OCI-LY3 (cell line): Measurements from ENCODE around the gene BPIFB4.

Experiments
- EZH2phosphoT487 ChIP-seq: fragments of 200-600 bp; shearing (Covaris generic); IDR thresholded peaks from 2 replicates; pipeline ENCODE4 v1.6.1; 2018; ENCODE audit warnings: antibody characterized with exemption, mixed run types, low read depth
- TF ChIP-seq, protein P1 (sequence below): fragments of 200-600, 300-600 bp; sonication (generic); IDR thresholded peaks from 2 replicates; pipeline ENCODE4 v1.5.1; 2014; ENCODE audit warnings: antibody characterized with exemption, low read length, low read depth

DNA sequence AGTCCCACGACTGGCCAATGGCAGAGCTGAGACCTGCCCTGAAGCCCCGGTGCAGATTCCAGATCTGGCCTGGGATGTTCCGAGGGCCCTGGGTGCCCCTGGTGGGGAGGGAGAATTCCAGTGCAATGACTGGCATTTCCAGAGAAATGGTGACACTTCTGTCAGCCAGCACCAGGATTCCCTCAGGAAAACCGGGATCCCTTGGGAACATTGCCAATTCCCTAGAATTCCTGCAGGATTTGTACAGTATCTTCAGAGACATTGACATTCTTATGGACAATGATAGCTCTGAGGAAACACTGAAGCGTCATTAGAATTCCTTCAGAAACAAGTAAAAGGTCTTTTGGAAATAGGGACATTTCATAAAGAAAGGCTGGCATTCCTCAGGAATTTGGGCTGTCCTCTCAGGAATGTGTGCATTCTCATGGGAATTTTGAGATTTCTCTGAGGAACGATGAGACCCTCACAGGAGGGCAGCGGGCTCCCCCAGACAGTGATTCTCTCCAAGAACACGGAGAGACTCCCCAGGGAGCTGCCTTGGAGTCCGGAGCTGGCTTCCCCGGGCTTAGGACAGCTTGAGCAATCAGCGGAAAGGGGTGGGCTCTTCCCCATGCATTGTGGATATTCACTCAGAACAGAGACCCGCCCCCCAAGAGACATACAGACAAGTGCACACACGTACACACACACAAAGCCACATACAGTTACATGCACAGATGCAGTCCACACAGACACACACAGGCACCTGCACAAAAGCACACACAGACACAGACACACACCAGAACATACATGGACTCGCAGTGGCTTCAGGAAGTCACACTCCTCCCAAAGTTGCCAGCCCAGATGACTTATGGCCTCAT lies 53.3 kb downstream of the BPIFB4 start:
- TF ChIP-seq, protein P1, sequence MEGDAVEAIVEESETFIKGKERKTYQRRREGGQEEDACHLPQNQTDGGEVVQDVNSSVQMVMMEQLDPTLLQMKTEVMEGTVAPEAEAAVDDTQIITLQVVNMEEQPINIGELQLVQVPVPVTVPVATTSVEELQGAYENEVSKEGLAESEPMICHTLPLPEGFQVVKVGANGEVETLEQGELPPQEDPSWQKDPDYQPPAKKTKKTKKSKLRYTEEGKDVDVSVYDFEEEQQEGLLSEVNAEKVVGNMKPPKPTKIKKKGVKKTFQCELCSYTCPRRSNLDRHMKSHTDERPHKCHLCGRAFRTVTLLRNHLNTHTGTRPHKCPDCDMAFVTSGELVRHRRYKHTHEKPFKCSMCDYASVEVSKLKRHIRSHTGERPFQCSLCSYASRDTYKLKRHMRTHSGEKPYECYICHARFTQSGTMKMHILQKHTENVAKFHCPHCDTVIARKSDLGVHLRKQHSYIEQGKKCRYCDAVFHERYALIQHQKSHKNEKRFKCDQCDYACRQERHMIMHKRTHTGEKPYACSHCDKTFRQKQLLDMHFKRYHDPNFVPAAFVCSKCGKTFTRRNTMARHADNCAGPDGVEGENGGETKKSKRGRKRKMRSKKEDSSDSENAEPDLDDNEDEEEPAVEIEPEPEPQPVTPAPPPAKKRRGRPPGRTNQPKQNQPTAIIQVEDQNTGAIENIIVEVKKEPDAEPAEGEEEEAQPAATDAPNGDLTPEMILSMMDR: no peak
- TF ChIP-seq EZH2phosphoT487: no peak
